Adipose tissue (tissue), 3 donors: ENCODE results near the gene TPRG1. TPM values are rescaled to one million over a fixed set of nuclear protein-coding genes. Genes with fewer than 3 reads are reported as not detected.

Experiments used
- H3K27ac ChIP-seq: one replicate; pipeline ENCODE4 v1.5.1; 2013; ENCODE audit warnings: low read depth, low read length
- WGBS, 3 donors: extraction: QIAGEN DNeasy Blood & Tissue Kit; methylation state at CpG; one replicate each; pipeline ENCODE4 v1.1.7; 2013; 5-methylcytosine and 5-hydroxymethylcytosine counted together
- polyA plus RNA-seq, 3 donors: library from polyadenylated mRNA; stranded (reverse); fragments of 200-250 nt; gene quantifications; one replicate each; pipeline ENCODE4 v1.2.3, GENCODE V29; 2013
- donor health status: healthy with polysubstance abuse.
- donor health status: Bipolar disorder and iron deficiency.
- donor health status: healthy.

TPRG1 gene
- polyA plus RNA-seq, 3 donors, result 0.91 to 17.4 (median 6.6) TPM

- WGBS, 3 donors, result 70 to 87% (median 85%) methylated on average over 7 of the region's 7 CpGs
- H3K27ac ChIP-seq, result no peak overlapping the region
These were observed 96.3 kb downstream of the TPRG1 start for GRCh38 chr3:189267981-189268613.

- WGBS, 3 donors, result 62 to 68% (median 68%) methylated on average over 3 of the region's 3 CpGs
- H3K27ac ChIP-seq, result no peak overlapping the region
These were observed 97.6 kb downstream of the TPRG1 start for GRCh38 chr3:189269365-189269764.

- WGBS, 3 donors, result 51 to 84% (median 77%) methylated on average over 5 of the region's 5 CpGs
- no peak overlapping the region for H3K27ac ChIP-seq
These were observed 98.6 kb downstream of the TPRG1 start for GRCh38 chr3:189270248-189270832.

GRCh38 chr3:189272500-189273119, 100.8 kb downstream of the TPRG1 start:
- 63 to 71% (median 65%) methylated on average over 4 of the region's 4 CpGs for WGBS, 3 donors

GRCh38 chr3:189273736-189274135, 102.0 kb downstream of the TPRG1 start:
- 78 to 83% (median 80%) methylated on average over 1 of the region's 1 CpG for WGBS, 3 donors
- no peak overlapping the region for H3K27ac ChIP-seq

More at GRCh38 chr3:189272500-189273119, 100.8 kb downstream of the TPRG1 start:
- no peak overlapping the region for H3K27ac ChIP-seq

DNA sequence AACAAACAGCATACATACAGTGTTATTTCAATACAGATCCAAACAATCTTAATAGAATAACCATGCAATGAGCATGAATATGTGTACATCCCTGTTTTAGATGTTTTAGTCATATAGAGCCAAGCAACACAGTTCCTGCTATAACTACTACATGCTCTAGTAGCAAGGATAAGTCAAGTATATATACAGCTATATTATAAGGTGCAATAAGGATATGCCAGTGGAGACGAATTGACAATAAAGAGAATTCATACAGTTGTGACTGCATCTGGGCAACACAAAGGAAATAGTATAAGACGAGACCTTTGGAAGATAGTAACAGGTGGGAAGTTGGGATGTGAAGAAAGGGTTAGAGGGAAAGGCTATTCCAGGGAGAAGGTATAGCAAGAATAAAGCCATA, 103.4 kb downstream of the TPRG1 start:
- WGBS, 3 donors, result 74 to 91% (median 89%) methylated on average over 2 of the region's 2 CpGs
- no peak overlapping the region for H3K27ac ChIP-seq

GRCh38 chr3:189275852-189276251, 104.1 kb downstream of the TPRG1 start:
- 93 to 96% (median 93%) methylated on average over 2 of the region's 2 CpGs for WGBS, 3 donors
- H3K27ac ChIP-seq, result no peak overlapping the region

- no peak overlapping the region for H3K27ac ChIP-seq
- whole genome bisulfite sequencing, 3 donors, result 21 to 63% (median 22%) methylated on average over 5 of the region's 5 CpGs
These were observed 104.9 kb downstream of the TPRG1 start for GRCh38 chr3:189276444-189277219.

- WGBS, 3 donors, result 51 to 81% (median 74%) methylated on average over 3 of the region's 3 CpGs
- no peak overlapping the region for H3K27ac ChIP-seq
These were observed 105.9 kb downstream of the TPRG1 start for GRCh38 chr3:189277711-189278110.

- whole genome bisulfite sequencing, 3 donors, result 68 to 78% (median 71%) methylated on average over 3 of the region's 3 CpGs
These were observed 106.5 kb downstream of the TPRG1 start for GRCh38 chr3:189278221-189278620.

GRCh38 chr3:189282189-189282588, 110.4 kb downstream of the TPRG1 start:
- 43 to 77% (median 76%) methylated on average over 3 of the region's 3 CpGs for WGBS, 3 donors
- no peak overlapping the region for H3K27ac ChIP-seq

More at GRCh38 chr3:189278221-189278620, 106.5 kb downstream of the TPRG1 start:
- H3K27ac ChIP-seq, result no peak overlapping the region

- 76 to 84% (median 79%) methylated on average over 3 of the region's 3 CpGs for WGBS, 3 donors
- H3K27ac ChIP-seq, result no peak overlapping the region
These were observed 111.0 kb downstream of the TPRG1 start for GRCh38 chr3:189282741-189283140.

DNA sequence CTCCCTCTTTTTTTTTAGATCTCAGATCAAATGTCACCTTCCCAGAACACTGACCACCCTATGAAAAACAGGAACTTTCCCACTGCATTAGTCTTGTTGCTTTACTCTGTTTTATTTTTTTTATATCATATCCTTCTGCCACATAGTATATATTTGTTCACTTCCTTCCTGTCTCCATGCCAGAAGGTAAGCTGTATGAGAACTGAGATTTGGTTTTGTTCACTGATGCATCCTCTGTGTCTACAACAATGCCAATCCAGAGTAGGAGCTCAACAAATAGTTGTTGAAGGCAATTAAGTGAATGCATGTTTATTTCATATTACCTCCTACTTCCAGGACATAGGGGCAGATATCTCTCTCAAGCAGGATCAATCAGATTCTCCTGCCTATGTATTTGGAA, 114.4 kb downstream of the TPRG1 start:
- no peak overlapping the region for H3K27ac ChIP-seq

- 69 to 79% (median 75%) methylated on average over 5 of the region's 5 CpGs for WGBS, 3 donors
- H3K27ac ChIP-seq, result no peak overlapping the region
These were observed 115.1 kb downstream of the TPRG1 start for GRCh38 chr3:189286916-189287315.

DNA sequence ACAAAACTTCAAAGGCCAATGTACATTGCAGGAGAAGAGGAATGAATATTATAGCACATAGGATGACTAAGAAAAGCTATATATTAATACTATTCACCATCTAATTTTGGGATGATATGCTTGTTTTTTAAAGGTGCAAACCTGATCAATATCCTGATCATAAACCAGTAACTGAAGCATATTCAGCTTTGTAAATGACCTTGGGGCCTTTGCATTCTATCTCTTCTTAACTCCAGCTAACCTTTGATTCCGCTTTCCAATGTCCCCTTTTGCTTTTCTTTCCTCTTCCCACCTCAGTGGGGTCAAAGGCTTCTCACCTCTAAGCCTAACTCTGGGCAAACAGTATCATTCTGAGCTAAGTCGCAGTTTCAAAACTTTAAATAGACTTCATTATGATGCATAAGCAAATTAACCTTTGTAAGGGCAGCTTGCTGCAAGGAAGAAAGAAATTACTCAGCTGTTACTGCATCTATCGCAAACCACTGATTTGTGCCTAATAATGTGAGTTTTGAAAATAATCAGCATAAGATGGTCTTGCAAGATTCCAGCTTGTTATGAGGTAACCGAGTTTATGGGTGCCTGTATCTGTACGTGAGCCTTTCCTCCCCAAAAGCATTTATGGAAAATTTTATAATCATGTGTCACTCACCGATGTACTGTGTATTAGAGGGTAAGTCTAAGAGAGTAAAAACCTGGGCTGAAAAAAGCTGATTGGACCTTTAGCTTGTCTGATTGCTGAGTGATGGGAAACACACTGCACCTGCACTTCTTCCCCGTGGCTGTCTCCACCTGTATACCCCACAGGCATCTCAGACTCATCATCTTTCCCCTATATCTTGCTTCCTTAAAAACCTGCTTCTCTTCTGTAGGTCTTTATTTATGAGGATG, 116.8 kb downstream of the TPRG1 start:
- 68 to 87% (median 79%) methylated on average over 7 of the region's 7 CpGs for WGBS, 3 donors
- no peak overlapping the region for H3K27ac ChIP-seq

DNA sequence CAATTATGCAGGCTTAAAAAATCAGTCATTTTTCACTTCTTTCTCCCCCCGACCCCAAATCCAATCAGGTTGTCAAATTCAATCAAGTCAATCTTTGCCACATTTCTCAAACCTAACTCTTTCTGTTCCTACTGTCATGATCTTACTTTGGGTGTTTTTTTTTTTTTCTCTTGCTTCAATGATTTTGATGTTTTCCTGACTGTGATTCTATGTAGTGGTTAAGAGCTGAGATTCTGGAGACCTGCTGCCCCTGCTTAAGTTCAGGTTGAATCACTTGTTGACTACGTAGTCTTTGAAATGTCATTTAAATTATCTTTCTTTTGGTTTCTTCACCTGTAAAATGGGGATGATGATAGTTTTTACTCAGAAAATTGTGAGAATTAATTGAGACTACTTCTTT, 117.5 kb downstream of the TPRG1 start:
- no peak overlapping the region for H3K27ac ChIP-seq

DNA sequence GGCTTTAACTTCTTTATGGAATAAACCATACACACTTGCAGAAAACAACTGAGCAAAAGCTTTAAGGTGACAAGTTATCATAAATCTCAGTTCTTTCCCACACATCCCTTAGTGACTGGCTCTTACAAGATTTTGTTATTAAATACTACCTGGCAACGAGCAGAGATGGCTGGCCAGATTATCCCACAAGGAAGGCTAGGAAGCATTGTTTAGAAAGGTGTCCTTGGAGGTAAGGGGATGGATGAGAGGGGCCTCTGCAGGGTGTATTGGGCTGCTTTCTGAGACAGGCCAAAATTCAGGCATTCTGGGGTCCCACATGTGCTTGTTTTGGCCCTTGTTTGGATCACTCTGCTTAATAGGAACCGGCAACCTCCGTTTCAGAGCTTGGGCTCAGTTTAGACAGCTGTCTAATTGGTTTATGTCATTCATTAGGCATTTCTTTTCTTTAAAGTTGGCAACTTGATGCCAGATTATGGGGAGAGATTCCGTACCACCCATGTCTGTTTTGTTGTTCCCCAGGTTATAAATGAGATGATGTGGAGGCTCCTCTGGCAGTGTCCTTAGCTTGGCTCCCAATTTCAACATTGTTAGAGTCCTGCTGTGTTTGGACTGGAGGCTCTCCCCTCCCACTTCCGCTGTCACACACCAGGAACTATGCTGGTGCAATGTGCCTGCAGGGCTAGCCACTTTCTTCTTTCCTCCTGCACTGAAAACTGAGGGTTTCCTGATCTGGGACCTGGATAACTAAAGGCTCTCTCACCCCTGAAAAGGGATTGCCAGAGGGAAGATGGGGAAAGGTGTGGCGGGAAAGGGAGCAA, 121.1 kb downstream of the TPRG1 start:
- H3K27ac ChIP-seq, result no peak overlapping the region
- 68 to 80% (median 77%) methylated on average over 6 of the region's 6 CpGs for WGBS, 3 donors

More for the DNA sequence above, 117.5 kb downstream of the TPRG1 start:
- 75 to 90% (median 87%) methylated on average over 2 of the region's 2 CpGs for WGBS, 3 donors
